ELR (cell line): Measurements from ENCODE around the gene PSMA5.
"Not testable (repeated sequence)": the region's sequence is repeated elsewhere in the genome, so short reads cannot be mapped to it uniquely, and the experiment has no call there.

Source experiments
- DNase-seq: peaks from one replicate; pipeline ENCODE4 v3.0.0-alpha.2; 2015; ENCODE audit warnings: low read depth

The PSMA5 gene

DNA sequence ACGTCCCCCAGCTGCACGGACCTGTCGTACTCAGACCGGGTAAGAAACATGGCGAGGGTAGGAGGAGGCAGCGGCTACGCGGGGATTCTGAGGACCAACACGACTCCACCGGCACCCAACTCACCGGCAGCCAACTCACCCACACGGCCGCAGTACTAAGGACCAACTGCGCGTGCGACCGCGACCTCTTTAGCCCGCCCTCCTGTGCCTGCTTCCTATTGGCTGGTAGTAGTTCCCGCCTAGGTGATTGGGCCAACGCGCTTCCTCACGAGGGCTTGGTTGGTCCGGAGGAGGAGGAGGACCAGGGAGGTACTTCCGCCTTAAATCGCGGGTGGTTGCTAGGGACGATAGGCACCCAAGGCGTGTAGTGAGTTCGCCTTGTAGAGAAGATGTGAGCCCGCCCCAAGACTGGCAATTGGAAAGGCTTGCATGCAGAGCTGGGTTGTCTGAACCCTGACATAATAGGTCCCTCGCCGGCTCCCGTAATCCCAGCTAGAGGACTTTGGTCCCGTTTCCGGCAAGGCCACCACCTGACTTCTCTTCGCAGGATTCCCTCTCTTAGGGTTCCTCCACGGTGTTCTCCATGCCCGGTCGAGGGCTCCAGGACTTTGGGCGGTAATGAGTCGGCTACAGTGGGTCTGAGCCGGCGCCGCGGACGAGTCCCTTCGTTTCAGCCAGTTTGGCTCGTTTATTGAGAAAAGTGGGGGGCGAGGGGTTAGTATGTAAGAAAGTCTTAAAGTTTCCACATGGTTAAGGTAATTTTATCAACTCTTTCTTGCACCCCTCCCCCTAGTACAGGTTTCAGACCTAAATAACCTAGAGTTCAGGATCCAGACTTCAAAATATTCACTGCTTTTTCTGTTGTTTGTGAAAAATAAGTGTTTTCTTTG lies at the start of gene PSMA5:
TSS of gene PSMA5 (minus strand) at position 168 of the 890 bp plus-strand sequence. CDS start at position 50, 118 bp downstream.
- DNase-seq = peak; percentile 100

DNA sequence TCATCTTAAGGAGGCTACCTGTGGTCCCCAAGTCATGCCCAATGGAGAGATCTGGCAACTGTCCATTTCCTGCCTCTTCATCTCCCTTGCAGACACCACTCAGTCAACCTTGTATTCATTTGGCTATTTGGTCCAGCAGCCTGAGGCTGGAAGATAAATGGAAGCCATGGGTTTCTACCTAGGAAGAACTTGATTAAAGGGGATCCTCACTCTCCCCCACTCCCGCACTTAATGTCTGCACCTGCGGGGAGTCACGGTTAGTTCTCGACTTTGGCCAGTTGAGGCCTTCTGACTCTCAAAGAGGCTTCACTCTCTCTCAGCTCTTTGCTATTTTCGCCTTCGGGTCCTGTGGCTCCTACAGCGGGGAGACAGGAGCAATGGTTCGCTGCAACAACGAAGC lies 49.0 kb upstream of the PSMA5 start:
- DNase-seq = no peak

DNA sequence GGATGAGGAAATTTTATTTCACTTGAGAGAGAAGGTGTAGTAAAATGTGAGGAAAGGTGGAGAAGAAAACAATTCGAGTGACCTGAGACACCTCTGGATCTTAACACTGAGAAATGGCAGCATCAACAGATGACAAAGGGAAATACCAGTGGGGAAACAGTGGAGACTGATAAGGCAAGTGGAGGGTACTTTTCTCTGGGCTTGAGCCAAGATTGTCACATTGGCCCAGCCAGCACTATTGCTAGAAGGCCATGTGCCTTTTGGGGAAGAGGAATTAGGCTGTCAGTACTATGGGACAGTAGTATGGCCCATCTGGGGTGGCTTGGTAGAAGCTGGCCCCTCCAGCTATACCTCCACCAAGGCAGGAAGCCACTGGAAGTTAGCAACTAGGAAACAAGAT lies 48.4 kb upstream of the PSMA5 start:
- no peak for DNase-seq

DNA sequence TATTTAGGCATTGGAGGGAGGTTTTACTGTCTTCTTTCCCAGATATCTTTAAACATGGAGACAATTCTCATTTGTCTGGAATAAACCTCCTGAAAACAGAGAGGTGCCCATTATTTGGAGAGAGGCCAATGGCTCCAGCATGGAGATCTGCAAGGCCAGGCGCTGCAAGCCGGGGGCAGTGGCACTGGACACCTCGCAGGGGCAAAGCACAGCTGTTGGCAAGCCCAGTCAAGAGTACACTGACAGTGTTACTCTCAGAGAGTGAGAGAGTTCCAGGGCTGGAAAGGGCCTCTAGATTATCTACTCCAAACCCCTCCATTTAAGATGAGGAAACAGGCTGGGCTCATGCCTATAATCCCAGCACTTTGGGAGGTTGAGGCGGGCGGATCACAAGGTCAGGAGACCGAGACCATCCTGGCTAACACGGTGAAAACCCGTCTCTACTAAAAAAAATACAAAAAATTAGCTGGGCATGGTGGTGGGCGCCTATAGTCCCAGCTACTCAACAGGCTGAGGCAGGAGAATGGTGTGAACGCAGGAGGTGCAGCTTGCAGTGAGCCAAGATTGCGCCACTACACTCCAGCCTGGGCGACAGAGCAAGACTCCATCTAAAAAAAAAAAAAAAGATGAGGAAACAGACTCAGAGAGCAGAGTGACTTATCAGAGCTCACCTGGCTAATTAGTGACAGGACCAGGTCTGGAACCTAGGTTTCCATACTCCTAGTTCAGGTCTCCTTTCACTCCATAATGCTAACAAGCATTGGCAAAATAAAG lies 47.2 kb upstream of the PSMA5 start:
- not testable (repeated sequence) for DNase-seq

DNA sequence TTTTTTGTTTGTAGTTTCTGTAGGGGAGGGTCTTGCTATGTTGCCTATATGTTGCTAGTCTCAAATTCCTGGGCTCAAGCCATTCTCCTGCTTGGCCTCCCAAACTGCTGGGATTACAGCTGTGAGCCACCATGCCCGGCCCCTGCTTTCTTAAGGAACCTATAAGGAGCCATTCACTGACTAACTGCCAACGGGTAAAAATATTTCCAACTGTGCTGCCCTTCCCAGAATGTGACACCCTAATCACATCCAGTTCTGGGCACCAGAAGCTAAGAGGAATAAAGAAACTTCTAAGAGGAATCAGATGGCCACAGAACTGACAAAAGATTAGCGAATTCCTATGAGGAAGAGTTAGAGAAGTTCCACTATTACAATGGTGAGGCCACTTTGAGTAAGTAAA lies 46.5 kb upstream of the PSMA5 start:
- no peak for DNase-seq

DNA sequence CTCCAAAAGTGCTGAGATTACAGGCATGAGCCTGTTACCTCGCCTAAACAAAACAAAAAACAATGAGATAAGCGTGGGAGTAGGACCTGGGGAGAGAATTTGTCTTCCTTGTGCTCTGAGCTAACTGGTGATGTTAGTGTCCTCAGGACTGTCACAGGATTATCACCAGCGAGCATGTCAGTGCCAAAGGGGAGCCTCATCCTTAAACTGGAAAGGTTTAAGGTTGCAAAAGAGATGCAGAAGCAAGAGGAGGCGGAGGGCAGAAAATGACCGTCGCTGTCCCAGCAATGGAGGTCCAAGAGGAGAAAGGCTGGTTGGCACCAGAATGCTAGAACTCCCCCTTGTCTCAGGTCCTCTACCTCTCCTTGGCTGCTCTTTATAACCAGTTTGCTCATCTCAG lies 44.0 kb upstream of the PSMA5 start:
- DNase-seq = no peak

DNA sequence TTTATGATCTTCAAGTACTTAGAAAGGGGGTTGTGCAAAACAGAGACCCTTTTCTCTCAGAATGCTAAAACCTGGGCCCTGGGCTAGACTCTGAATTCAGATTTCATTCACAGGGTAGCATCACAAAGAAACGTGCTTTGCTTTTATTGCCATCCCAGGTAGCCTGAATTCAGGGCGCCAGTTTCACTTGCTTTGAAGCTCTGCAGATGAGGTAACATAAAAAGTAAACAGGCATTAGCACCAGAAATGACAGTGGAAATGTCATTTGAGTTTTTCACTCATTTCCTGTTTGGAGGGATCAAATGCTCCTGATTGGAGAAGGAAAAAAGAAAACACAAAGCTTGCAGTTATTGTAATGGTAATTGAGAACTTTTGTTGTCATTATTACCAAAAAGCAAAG lies 42.7 kb upstream of the PSMA5 start:
- DNase-seq = no peak

DNA sequence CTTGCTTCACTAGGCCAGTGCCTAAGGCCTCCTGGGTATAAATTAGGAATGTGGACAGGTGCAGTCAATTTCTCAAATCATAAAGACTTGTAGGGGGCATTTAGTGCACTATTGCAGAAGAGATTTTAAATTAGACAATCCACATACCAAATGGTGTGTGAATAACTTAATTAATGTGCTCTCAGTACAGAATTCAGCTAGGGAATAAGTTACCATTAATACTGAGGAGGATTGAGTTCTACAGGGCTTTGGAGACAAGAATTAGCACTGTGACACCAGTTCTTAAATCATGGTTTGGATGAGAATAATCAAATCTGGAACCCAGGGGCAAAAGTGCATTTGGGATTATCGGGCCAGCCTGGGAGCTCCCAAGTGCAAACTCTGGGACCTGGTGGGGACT lies 41.8 kb upstream of the PSMA5 start:
- no peak for DNase-seq

DNA sequence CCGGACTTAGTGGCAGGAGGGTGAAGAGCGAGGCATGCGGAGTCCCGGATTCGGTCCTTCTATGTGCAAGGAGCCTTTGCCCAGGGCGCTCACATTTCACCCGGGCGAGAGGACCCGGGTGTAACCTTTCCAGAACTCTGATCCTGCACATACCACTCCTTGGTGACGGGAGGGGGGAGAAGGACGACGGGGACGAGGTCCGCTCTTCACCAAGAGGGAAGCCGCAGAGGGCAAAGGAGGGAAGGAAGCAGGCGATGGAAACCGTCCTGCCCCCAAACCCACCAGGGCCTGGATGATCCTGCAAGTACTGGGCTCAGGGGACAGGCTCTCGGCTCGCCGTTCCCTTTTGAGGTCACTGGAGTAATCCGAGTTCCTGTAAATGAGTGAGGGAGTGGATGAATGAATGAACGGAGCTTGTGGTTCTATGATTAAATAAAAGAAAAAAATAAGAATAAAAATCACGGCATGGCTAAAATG lies 41.1 kb upstream of the PSMA5 start:
- no peak for DNase-seq

DNA sequence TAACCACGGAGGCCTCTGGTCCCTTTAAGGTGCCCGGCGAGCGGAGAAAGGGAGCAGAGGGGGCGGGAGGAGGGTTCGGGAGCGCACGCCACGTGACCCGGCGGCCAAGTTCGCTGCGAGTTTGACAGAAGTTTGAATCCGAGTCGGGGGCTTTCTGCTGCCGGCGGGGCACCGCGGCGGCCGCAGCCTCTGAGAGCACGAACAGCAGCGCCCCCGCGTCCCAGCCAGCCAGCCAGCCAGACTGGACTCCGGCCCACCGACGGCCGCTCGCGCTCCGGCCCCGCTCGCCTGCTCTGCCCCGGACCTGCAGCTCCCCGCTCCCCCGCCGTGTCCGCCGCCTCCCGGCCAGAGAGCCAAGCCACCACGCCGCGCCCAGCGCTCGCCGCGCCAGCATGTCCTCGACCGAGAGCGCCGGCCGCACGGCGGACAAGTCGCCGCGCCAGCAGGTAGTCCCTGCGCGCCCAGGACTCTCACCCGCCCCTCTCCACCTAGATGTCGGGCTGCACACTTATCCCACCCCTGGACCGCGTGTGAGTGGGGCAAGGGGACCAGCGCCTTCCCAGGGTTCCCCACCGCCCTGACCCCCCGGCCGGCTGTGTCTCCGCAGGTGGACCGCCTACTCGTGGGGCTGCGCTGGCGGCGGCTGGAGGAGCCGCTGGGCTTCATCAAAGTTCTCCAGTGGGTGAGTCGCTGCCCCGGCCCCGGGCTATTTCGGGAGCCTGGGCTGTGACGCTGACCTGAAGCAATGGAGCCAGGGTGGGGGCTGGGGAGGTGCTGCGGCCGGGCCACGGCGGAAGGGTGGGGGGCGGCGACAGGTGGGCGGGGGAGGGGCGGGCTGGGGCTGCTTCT lies 40.4 kb upstream of the PSMA5 start, which contains the start of gene SYPL2:
TSS of gene SYPL2 (plus strand) at position 95 of the 849 bp plus-strand sequence. CDS start at position 393, 298 bp downstream.
- peak; percentile 28 for DNase-seq

DNA sequence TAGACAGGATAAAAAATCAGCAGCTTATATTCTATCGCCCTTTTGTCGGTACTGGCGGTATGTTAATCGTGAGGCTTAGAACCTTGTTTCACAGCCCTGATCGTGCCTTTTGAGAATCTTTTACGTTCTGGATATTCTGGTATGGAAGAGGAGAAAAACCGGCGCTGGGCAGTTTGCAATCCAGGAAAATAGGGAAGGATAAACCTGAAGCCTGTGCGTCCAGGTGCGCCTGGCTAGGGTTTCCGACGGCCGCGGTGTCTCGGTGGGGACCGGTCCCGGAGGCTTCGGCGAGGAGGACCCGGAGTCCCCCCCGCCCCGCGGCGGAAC lies 39.8 kb upstream of the PSMA5 start:
- no peak for DNase-seq

DNA sequence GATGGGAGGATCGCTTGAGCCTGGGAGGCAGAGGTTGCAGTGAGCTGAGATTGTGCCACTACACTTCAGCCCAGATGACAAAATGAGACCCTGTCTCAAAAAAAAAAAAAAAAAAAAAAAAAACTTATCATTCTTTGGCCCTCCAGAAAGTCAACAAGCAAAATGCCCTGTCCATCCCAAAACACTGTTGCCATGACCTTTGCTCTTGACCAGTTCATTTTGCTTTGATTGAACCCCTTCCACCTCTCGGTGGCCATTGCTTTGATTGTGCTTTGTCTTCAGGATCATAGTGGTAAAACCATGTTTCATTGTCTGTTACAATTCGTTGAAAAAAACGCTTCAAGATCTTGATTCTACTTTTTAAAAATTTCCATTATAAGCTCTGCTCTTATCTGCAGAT lies 31.6 kb upstream of the PSMA5 start:
- no peak for DNase-seq

DNA sequence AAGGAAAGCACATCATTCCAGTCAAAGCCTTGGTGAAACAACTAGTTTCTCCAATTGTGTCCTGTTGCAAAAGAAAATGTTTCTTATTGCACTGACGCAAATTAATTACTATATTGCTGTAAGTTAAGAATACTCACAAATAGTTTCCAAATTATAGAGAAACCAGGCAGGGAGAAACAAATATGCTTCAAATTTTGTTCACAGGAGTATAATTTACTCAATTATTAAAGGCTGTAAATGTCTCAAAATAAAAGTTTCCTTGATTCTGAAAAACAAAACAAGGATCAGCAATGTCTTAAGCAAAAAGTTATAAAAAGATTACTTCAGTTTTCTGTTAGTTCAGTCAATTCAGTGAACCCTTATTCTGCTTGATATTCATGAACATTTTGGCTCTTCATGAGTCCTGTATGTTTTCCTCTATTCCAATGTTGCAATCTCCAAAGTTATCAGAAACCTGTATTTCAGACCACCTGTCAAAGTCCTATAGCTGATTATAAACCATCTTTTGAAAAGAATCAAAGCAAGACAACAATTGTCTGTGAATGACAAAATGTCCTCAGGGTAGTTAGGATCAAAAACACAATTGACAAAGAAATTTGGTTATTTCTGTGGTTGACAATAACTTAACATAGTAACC lies 28.4 kb upstream of the PSMA5 start:
- DNase-seq = no peak

DNA sequence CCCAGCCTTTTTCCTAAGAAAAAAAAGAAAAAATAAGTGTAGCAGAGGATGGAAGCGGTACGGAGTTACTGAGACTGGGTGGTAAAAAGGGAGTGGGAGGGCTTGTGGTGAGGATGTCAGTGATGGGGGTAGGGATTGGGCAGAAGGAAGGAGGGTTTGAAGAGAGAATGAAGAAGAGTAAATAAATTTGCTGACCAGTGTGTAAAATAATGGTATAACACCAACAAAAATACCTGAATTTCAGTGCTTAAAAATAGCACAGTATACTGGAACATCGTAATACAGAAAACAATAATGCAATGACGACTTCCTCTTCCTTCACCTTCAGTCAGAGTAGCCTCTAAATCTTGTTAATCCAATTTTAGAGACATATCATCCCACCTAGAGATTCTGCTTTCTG lies 21.3 kb upstream of the PSMA5 start:
- no peak for DNase-seq

DNA sequence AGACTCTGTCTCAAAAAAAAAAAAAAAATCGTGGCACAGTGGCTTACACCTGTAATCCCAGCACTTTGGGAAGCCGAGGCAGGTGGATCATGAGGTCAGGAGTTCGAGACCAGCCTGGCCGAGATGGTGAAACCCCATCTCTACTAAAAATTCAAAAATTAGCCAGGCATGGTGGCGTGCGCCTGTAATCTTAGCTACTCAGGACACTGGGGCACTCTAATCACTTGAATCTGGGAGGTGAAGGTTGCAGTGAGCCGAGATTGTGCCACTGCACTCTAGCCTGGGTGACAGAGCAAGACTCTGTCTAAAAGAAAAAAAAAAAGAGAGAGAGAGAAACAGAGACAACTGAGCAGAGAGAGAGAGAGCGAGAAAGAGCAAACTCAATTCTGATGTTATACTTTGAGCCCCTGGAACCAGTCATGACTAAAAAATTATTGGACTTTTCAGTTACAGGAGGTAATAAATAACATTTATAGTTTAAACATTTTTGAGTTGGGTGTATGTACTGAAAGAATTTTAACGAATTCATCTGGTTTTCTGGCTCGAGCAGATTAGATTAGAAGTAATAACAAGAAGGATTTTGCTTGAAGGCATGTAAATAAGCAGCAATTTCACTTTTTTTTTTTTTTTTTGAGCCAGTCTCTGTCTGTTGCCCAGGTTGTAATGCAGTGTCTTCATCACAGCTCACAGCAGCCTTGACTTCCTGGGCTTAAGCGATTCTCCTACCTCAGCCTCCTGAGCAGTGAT lies 19.9 kb upstream of the PSMA5 start:
- DNase-seq = not testable (repeated sequence)

DNA sequence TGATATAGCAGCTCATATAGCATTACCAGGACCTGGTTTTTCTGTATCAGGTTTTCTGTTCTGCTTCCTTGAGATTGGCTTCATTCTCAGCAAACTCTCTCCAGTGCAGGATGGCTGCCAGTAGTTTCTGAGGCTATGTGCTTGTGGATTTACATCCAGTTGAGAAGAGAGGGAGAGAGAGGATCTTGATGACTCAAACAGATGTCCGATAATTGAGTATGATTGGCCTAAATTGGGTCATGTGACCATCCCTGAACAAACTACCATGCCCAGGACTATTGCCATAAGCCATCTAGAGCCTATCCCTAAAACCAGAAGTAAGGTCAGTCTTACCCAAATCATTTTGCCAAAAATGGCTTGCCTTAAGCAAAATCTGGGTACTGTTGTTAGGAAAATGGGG lies 18.1 kb upstream of the PSMA5 start:
- DNase-seq = no peak

DNA sequence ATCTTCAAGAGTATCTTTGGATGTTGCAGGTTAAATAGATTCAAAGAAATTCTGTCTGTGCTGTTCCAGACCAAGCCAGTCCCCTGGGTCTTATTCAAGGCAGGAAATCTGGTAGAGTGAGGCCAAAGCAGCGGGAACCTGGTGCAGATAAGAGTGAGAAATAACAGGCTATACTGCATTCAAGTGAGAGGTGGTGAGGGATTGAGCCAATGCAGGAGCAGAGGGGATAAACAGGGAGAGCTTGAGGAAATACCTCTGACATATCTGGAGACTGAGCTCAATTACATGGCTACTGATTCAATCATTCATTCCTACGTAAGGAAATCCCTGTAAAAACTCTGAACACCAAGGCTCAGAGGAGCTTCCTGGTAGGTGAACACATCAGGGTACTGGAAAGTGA lies 17.2 kb upstream of the PSMA5 start:
- DNase-seq = no peak

DNA sequence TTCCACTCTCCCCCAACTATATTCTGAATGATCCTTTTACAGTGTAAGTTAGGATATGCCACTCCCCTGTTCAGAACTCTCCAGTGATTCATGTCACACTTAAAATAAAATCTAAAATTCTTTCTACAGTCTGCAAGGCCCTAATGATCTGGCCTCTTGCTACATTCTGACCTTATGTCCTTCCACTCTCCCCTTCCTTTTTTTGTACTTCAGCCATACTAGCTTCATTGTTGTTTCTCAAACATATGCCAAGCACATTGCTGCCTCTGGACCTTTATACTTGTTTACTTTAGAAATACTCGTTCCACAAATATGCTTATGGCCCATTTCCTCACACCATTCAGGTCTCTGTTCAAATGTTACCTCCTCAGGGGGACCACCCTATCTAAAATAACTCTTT lies 14.8 kb upstream of the PSMA5 start:
- no peak for DNase-seq

DNA sequence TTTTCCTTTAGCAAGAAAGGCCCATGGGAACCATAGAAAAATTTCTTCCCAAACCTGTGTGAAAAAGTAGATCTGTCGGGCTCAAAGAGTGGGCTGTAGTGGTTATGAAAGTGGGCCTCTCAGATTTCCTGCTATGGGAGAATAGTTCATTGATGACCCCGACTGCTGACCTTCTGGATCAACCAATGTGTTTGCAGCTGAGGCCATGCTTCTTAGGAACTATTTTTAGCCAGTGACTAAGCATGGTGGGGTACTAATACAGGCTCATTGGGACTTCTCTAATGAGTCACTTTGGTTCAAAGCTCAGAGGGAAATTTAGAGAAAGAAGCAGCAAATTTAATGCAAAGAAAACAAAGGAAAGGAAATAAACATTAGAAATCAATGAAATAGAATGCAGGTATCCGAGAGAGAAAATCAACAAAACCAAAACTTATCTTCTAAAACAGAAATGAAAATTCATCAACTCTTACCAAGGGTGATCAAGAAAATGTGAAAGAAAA lies 12.6 kb upstream of the PSMA5 start:
- peak; percentile 93 for DNase-seq

DNA sequence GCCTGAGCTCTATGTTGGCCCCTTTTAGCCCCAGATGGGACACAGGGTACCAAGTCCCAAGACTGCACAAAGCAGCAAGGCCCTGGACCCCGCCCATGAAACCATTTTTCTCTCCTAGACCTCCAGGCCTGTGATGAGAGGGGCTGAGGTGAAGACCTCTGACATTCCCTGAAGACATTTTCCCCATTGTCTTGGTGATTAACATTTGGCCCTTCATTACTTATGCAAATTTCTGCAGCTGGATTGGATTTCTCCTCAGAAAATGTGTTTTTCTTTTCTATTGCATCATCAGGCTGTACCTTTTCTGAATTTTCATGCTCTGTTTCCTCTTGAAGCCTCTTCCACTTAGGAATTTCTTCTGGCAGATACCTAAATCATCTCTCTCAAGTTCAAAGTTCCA lies 8.2 kb upstream of the PSMA5 start:
- DNase-seq = no peak

DNA sequence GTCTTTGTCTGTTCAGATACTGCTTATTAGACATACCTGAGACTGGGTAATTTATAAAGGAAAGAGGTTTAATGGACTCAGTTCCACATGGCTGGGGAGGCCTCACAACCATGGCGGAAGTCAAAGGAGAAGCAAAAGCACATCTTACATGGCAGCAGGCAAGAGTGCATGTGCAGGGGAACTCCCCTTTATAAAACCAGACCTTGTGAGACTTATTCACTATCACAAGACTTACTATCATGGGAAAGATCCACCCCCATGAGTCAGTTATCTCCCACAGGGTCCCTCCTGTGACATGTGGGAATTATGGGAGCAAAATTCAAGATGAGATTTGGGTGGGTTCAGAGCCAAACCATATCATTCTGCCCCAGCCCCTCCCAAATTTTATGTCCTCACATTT lies 7.1 kb upstream of the PSMA5 start:
- no peak for DNase-seq
